Activated CD4-positive, alpha-beta T cell treated with anti-CD3 and anti-CD28 coated beads for 48 hours (primary cell): ENCODE data around the gene RCOR2.
"Not testable (repeated sequence)": the region's sequence is repeated elsewhere in the genome, so short reads cannot be mapped to it uniquely, and the experiment has no call there.

Experiments
- DNase-seq: peaks from one replicate; pipeline ENCODE4 v3.0.0-alpha.2; 2020

RCOR2 gene

GRCh38 chr11:63916837-63917691 lies at the start of gene RCOR2:
Gene RCOR2 (minus strand): TSS chr11:63917164. CDS start chr11:63916456, 708 bp downstream.
- peak; percentile 78 for DNase-seq

GRCh38 chr11:63966444-63966843 lies 49.5 kb upstream of the RCOR2 start:
- no peak for DNase-seq

- not testable (repeated sequence) for DNase-seq
These were observed 46.9 kb upstream of the RCOR2 start for GRCh38 chr11:63963895-63964294.

- peak; percentile 17 for DNase-seq
These were observed 44.8 kb upstream of the RCOR2 start for GRCh38 chr11:63961608-63962412.

GRCh38 chr11:63958008-63958407 lies 41.0 kb upstream of the RCOR2 start:
- no peak for DNase-seq

GRCh38 chr11:63952570-63952969 lies 35.6 kb upstream of the RCOR2 start:
- DNase-seq: no peak

- peak; percentile 24 for DNase-seq
These were observed 35.0 kb upstream of the RCOR2 start for GRCh38 chr11:63951779-63952536.

- DNase-seq: peak; percentile 62
These were observed 28.7 kb upstream of the RCOR2 start for GRCh38 chr11:63945477-63946163.

- no peak for DNase-seq
These were observed 28.0 kb upstream of the RCOR2 start for GRCh38 chr11:63944987-63945386.

- no peak for DNase-seq
These were observed 25.8 kb upstream of the RCOR2 start for GRCh38 chr11:63942803-63943202.

- DNase-seq: no peak
These were observed 24.9 kb upstream of the RCOR2 start for GRCh38 chr11:63941901-63942300.

GRCh38 chr11:63940786-63941185 lies 23.8 kb upstream of the RCOR2 start:
- no peak for DNase-seq

GRCh38 chr11:63939397-63939891 lies 22.5 kb upstream of the RCOR2 start:
- no peak for DNase-seq

GRCh38 chr11:63938479-63939396 lies 21.8 kb upstream of the RCOR2 start, which contains the start of gene NAA40:
Gene NAA40 (plus strand): TSS chr11:63939002. CDS start chr11:63939097, 95 bp downstream.
- peak; percentile 97 for DNase-seq

GRCh38 chr11:63937713-63938478 lies 20.9 kb upstream of the RCOR2 start:
- peak; percentile 31 for DNase-seq

- DNase-seq: no peak
These were observed 16.5 kb upstream of the RCOR2 start for GRCh38 chr11:63933459-63933858.

- DNase-seq: no peak
These were observed 14.9 kb upstream of the RCOR2 start for GRCh38 chr11:63931876-63932275.

- DNase-seq: no peak
These were observed 14.1 kb upstream of the RCOR2 start for GRCh38 chr11:63931045-63931444.

- DNase-seq: no peak
These were observed 12.7 kb upstream of the RCOR2 start for GRCh38 chr11:63929616-63930015.

- no peak for DNase-seq
These were observed 6.4 kb upstream of the RCOR2 start for GRCh38 chr11:63923319-63923718.
